Smooth muscle cell (in vitro differentiated cells): ENCODE results near the gene INPP5F. TPM values are rescaled to one million over a fixed set of nuclear protein-coding genes. Genes with fewer than 3 reads are reported as not detected.
A peak's percentile ranks its signal among the peaks of the same experiment; 100 is the strongest.

ENCODE experiments used
- DNase-seq: peaks from one replicate; lab custom pipeline; 2025; ENCODE audit not compliant: unreplicated experiment; lab: John Stamatoyannopoulos, UW
- H2AFZ ChIP-seq: fragments of 200-600 bp; sonication (generic); 2 replicates; pipeline ENCODE4 v1.6.0; 2016; ENCODE audit warnings: antibody characterized with exemption, low read depth, mild to moderate bottlenecking
- H3F3A ChIP-seq: fragments of 200-600 bp; sonication (generic); 2 replicates; pipeline ENCODE4 v1.6.0; 2017; ENCODE audit warnings: antibody characterized with exemption, low read depth
- H3K27ac ChIP-seq: fragments of 200-600 bp; sonication (generic); 2 replicates; pipeline ENCODE4 v1.5.1; 2016; ENCODE audit warnings: low read depth, mild to moderate bottlenecking
- H3K27me3 ChIP-seq: fragments of 200-600 bp; sonication (generic); 2 replicates; pipeline ENCODE4 v1.6.1; 2016; ENCODE audit warnings: low read depth, mild to moderate bottlenecking
- H3K36me3 ChIP-seq: fragments of 200-600 bp; sonication (generic); 2 replicates; pipeline ENCODE4 v1.5.1; 2016; ENCODE audit warnings: low read depth
- H3K4me1 ChIP-seq: fragments of 200-600 bp; sonication (generic); 2 replicates; pipeline ENCODE4 v1.5.1; 2016; ENCODE audit warnings: low read depth
- H3K4me2 ChIP-seq: fragments of 200-600 bp; sonication (generic); 2 replicates; pipeline ENCODE4 v1.6.0; 2016; ENCODE audit warnings: mild to moderate bottlenecking
- H3K4me3 ChIP-seq: fragments of 200-600 bp; sonication (generic); 2 replicates; pipeline ENCODE4 v1.5.1; 2016; ENCODE audit warnings: mild to moderate bottlenecking
- H3K79me2 ChIP-seq: fragments of 200-600 bp; sonication (generic); 2 replicates; pipeline ENCODE4 v1.6.0; 2016; ENCODE audit warnings: low read depth, mild to moderate bottlenecking
- H3K9ac ChIP-seq: fragments of 200-600 bp; sonication (generic); 2 replicates; pipeline ENCODE4 v1.6.0; 2016; ENCODE audit warnings: low read depth
- H3K9me3 ChIP-seq: fragments of 200-600 bp; sonication (generic); replicated peaks from 2 replicates; pipeline ENCODE4 v1.5.1; 2016; ENCODE audit warnings: low read depth
- H4K20me1 ChIP-seq: fragments of 200-600 bp; sonication (generic); 2 replicates; pipeline ENCODE4 v1.6.0; 2016; ENCODE audit warnings: low read depth
- CTCF ChIP-seq: fragments of 200-600 bp; sonication (generic); IDR thresholded peaks from 2 replicates; pipeline ENCODE4 v1.5.1; 2017; ENCODE audit warnings: borderline replicate concordance, mild to moderate bottlenecking, antibody characterized with exemption; ENCODE audit not compliant: insufficient read depth, poor library complexity, severe bottlenecking
- WGBS: methylation state at CpG from one replicate; pipeline ENCODE4 v1.1.7; 2016; ENCODE audit warnings: low lambda C conversion rate; 5-methylcytosine and 5-hydroxymethylcytosine counted together
- polyA plus RNA-seq: library from polyadenylated mRNA; unstranded; fragments of >200 nt; fragmentation: Nextera tagmentation; extraction: Ambion mirVana; gene quantifications from 2 replicates; pipeline ENCODE4 v1.2.1, GENCODE V29; 2016
- total RNA-seq: library from RNA; depleted of rRNA; stranded (reverse); fragments of >200 nt; gene quantifications from 2 replicates; pipeline ENCODE4 v1.2.3, GENCODE V29; 2014

Gene INPP5F
- total RNA-seq = 106 and 143 TPM in 2 replicates
- polyA plus RNA-seq = 15.9 and 16.3 TPM in 2 replicates

GRCh38 chr10:119725828-119726675 is at the start of gene INPP5F:
Gene INPP5F (plus strand): TSS chr10:119726050. CDS start chr10:119726263, 213 bp downstream.
- Histone ChIP-seq H3K4me3 (peak within 1 kb of the TSS; percentile 98), H3K27me3 (no peaks in the 10 kb centered on the region), H3F3A (peaks cover 10% of the 10 kb centered on the region), H3K4me1 (peaks cover 25% of the 10 kb centered on the region), H3K4me2 (peak within 1 kb of the TSS; percentile 92), H3K27ac (peak within 1 kb of the TSS; percentile 76), H4K20me1 (no peaks in the 10 kb centered on the region), H2AFZ (peak within 1 kb of the TSS; percentile 97), H3K9me3 (no peaks in the 10 kb centered on the region), H3K36me3 (no peaks in the 10 kb centered on the region), H3K79me2 (peaks cover 11% of the 10 kb centered on the region), H3K9ac (peak within 1 kb of the TSS; percentile 86)
- peak; percentile 96 for DNase-seq
- peak; percentile 15 for TF ChIP-seq CTCF
- 4% methylated on average over 9 of the region's 95 CpGs for WGBS

GRCh38 chr10:119677126-119677525 is 48.7 kb upstream of the INPP5F start:
- Histone ChIP-seq H4K20me1 (peaks cover 61% of the 10 kb centered on the region), H3K27me3 (no peaks in the 10 kb centered on the region), H3K4me3 (no peak overlapping the region), H3K4me1 (peaks cover 6% of the 10 kb centered on the region), H3K4me2 (no peak overlapping the region), H3K79me2 (peaks cover 8% of the 10 kb centered on the region), H3K27ac (no peak overlapping the region), H3K9ac (no peak overlapping the region), H3K36me3 (peaks cover 20% of the 10 kb centered on the region), H3K9me3 (no peaks in the 10 kb centered on the region), H3F3A (peaks cover 7% of the 10 kb centered on the region), H2AFZ (no peak overlapping the region)
- no peak for TF ChIP-seq CTCF
- no peak for DNase-seq
- WGBS = 72% methylated on average over 6 of the region's 6 CpGs

- Histone ChIP-seq H3K4me1 (peaks cover 3% of the 10 kb centered on the region), H3K9ac (no peak overlapping the region), H2AFZ (no peak overlapping the region), H3K9me3 (no peaks in the 10 kb centered on the region), H3K27ac (no peak overlapping the region), H3K4me2 (no peak overlapping the region), H3K79me2 (peaks cover 8% of the 10 kb centered on the region), H4K20me1 (peaks cover 51% of the 10 kb centered on the region), H3K27me3 (no peaks in the 10 kb centered on the region), H3K36me3 (peaks cover 20% of the 10 kb centered on the region), H3K4me3 (no peak overlapping the region), H3F3A (peaks cover 7% of the 10 kb centered on the region)
- no peak for DNase-seq
- WGBS = 89% methylated on average over 13 of the region's 13 CpGs
- no peak for TF ChIP-seq CTCF
Observed at GRCh38 chr10:119677904-119678755, 47.7 kb upstream of the INPP5F start.
